Activated naive CD8-positive, alpha-beta T cell treated with anti-CD3 and anti-CD28 coated beads, Interleukin-2, amount 50 U/mL, for 24 hours (primary cell): ENCODE measurements around the gene PPARGC1A.

Experiments used
- ATAC-seq: fragments of 150-1000 bp; cut with Tn5 transposase; one replicate; pipeline ENCODE4 v1.10.0; 2021
- DNase-seq: peaks from one replicate; pipeline ENCODE4 v3.0.0; 2021
- H3K27ac Mint-ChIP-seq: one replicate; pipeline ENCODE4 v1.8.0; 2021; ENCODE audit warnings: mild to moderate bottlenecking, mixed read lengths
- H3K27me3 Mint-ChIP-seq: one replicate; pipeline ENCODE4 v1.8.0; 2021; ENCODE audit warnings: mixed read lengths
- H3K36me3 Mint-ChIP-seq: one replicate; pipeline ENCODE4 v1.8.0; 2021; ENCODE audit warnings: low read depth, mixed read lengths
- H3K4me1 Mint-ChIP-seq: one replicate; pipeline ENCODE4 v1.8.0; 2021; ENCODE audit warnings: mixed read lengths
- H3K4me3 Mint-ChIP-seq: one replicate; pipeline ENCODE4 v1.8.0; 2021; ENCODE audit warnings: mild to moderate bottlenecking, moderate library complexity, mixed read lengths
- H3K9me3 Mint-ChIP-seq: one replicate; pipeline ENCODE4 v1.8.0; 2021; ENCODE audit warnings: mixed read lengths

PPARGC1A gene

GRCh38 chr4:23818097-23818885, 71.6 kb downstream of the PPARGC1A start:
- no peaks in the 10 kb centered on the region for H3K27me3 Mint-ChIP-seq
- no peak overlapping the region for H3K4me3 Mint-ChIP-seq
- ATAC-seq = no peak

GRCh38 chr4:23814996-23815660, 74.7 kb downstream of the PPARGC1A start:
- H3K9me3 Mint-ChIP-seq = no peaks in the 10 kb centered on the region
- H3K4me1 Mint-ChIP-seq = no peaks in the 10 kb centered on the region
- no peak overlapping the region for H3K27ac Mint-ChIP-seq
- H3K27me3 Mint-ChIP-seq = no peaks in the 10 kb centered on the region
- ATAC-seq (no peak), DNase-seq (no peak)
- no peak overlapping the region for H3K4me3 Mint-ChIP-seq
- no peaks in the 10 kb centered on the region for H3K36me3 Mint-ChIP-seq

More at GRCh38 chr4:23818097-23818885, 71.6 kb downstream of the PPARGC1A start:
- Mint-ChIP-seq H3K27ac (no peak overlapping the region), H3K36me3 (no peaks in the 10 kb centered on the region), H3K9me3 (peaks cover 5% of the 10 kb centered on the region), H3K4me1 (no peaks in the 10 kb centered on the region)
- DNase-seq = no peak

- Mint-ChIP-seq H3K27me3 (no peaks in the 10 kb centered on the region), H3K36me3 (no peaks in the 10 kb centered on the region), H3K9me3 (no peaks in the 10 kb centered on the region), H3K4me1 (no peaks in the 10 kb centered on the region), H3K4me3 (no peak overlapping the region), H3K27ac (no peak overlapping the region)
- DNase-seq (no peak), ATAC-seq (no peak)
Observed at GRCh38 chr4:23814587-23814986, 75.3 kb downstream of the PPARGC1A start.

GRCh38 chr4:23811161-23811560, 78.7 kb downstream of the PPARGC1A start:
- H3K27me3 Mint-ChIP-seq = no peaks in the 10 kb centered on the region
- H3K9me3 Mint-ChIP-seq = no peaks in the 10 kb centered on the region
- H3K36me3 Mint-ChIP-seq = no peaks in the 10 kb centered on the region
- no peak overlapping the region for H3K4me3 Mint-ChIP-seq
- DNase-seq = no peak
- no peak for ATAC-seq
- no peaks in the 10 kb centered on the region for H3K4me1 Mint-ChIP-seq
- H3K27ac Mint-ChIP-seq = no peak overlapping the region

- Mint-ChIP-seq H3K4me3 (no peak overlapping the region), H3K9me3 (no peaks in the 10 kb centered on the region), H3K27ac (no peak overlapping the region), H3K36me3 (no peaks in the 10 kb centered on the region), H3K27me3 (no peaks in the 10 kb centered on the region), H3K4me1 (no peaks in the 10 kb centered on the region)
- ATAC-seq (no peak), DNase-seq (no peak)
Observed at GRCh38 chr4:23805450-23805851, 84.4 kb downstream of the PPARGC1A start.

GRCh38 chr4:23789762-23790161, 100.1 kb downstream of the PPARGC1A start:
- Mint-ChIP-seq H3K4me3 (no peak overlapping the region), H3K4me1 (no peaks in the 10 kb centered on the region), H3K36me3 (no peaks in the 10 kb centered on the region), H3K27ac (no peak overlapping the region), H3K9me3 (peaks cover 4% of the 10 kb centered on the region), H3K27me3 (no peaks in the 10 kb centered on the region)
- no peak for ATAC-seq
- DNase-seq = no peak

- DNase-seq (no peak), ATAC-seq (no peak)
Observed at GRCh38 chr4:23788460-23788859, 101.4 kb downstream of the PPARGC1A start.

GRCh38 chr4:23788027-23788426, 101.8 kb downstream of the PPARGC1A start:
- Mint-ChIP-seq H3K9me3 (peaks cover 10% of the 10 kb centered on the region), H3K27ac (no peak overlapping the region), H3K27me3 (no peaks in the 10 kb centered on the region), H3K4me1 (no peaks in the 10 kb centered on the region), H3K36me3 (no peaks in the 10 kb centered on the region), H3K4me3 (no peak overlapping the region)
- DNase-seq (no peak), ATAC-seq (no peak)

More at GRCh38 chr4:23788460-23788859, 101.4 kb downstream of the PPARGC1A start:
- Mint-ChIP-seq H3K27ac (no peak overlapping the region), H3K27me3 (no peaks in the 10 kb centered on the region), H3K4me1 (no peaks in the 10 kb centered on the region), H3K36me3 (no peaks in the 10 kb centered on the region), H3K9me3 (peaks cover 8% of the 10 kb centered on the region), H3K4me3 (no peak overlapping the region)

GRCh38 chr4:23782778-23783437, 106.9 kb downstream of the PPARGC1A start:
- Mint-ChIP-seq H3K9me3 (peaks cover 10% of the 10 kb centered on the region), H3K36me3 (no peaks in the 10 kb centered on the region), H3K4me1 (no peaks in the 10 kb centered on the region), H3K27me3 (no peaks in the 10 kb centered on the region), H3K27ac (no peak overlapping the region), H3K4me3 (no peak overlapping the region)
- no peak for DNase-seq
- no peak for ATAC-seq

GRCh38 chr4:23779839-23780238, 110.0 kb downstream of the PPARGC1A start:
- no peak for DNase-seq
- no peaks in the 10 kb centered on the region for H3K27me3 Mint-ChIP-seq
- no peaks in the 10 kb centered on the region for H3K36me3 Mint-ChIP-seq
- H3K9me3 Mint-ChIP-seq = peaks cover 15% of the 10 kb centered on the region
- no peaks in the 10 kb centered on the region for H3K4me1 Mint-ChIP-seq
- no peak overlapping the region for H3K27ac Mint-ChIP-seq
- no peak for ATAC-seq
- no peak overlapping the region for H3K4me3 Mint-ChIP-seq

- Mint-ChIP-seq H3K4me1 (no peaks in the 10 kb centered on the region), H3K36me3 (no peaks in the 10 kb centered on the region), H3K27me3 (no peaks in the 10 kb centered on the region), H3K4me3 (no peak overlapping the region), H3K9me3 (peaks cover 15% of the 10 kb centered on the region), H3K27ac (no peak overlapping the region)
- ATAC-seq (no peak), DNase-seq (no peak)
Observed at GRCh38 chr4:23779422-23779821, 110.4 kb downstream of the PPARGC1A start.

- no peaks in the 10 kb centered on the region for H3K27me3 Mint-ChIP-seq
- no peaks in the 10 kb centered on the region for H3K4me1 Mint-ChIP-seq
- DNase-seq (no peak), ATAC-seq (no peak)
- no peak overlapping the region for H3K4me3 Mint-ChIP-seq
- no peaks in the 10 kb centered on the region for H3K36me3 Mint-ChIP-seq
- no peak overlapping the region for H3K27ac Mint-ChIP-seq
- H3K9me3 Mint-ChIP-seq = peaks cover 8% of the 10 kb centered on the region
Observed at GRCh38 chr4:23775694-23776093, 114.2 kb downstream of the PPARGC1A start.

- DNase-seq (no peak), ATAC-seq (no peak)
- Mint-ChIP-seq H3K9me3 (peaks cover 8% of the 10 kb centered on the region), H3K27ac (no peak overlapping the region), H3K4me1 (no peaks in the 10 kb centered on the region), H3K36me3 (no peaks in the 10 kb centered on the region), H3K4me3 (no peak overlapping the region), H3K27me3 (no peaks in the 10 kb centered on the region)
Observed at GRCh38 chr4:23774909-23775308, 114.9 kb downstream of the PPARGC1A start.

- H3K4me1 Mint-ChIP-seq = no peaks in the 10 kb centered on the region
- DNase-seq = no peak
- no peak for ATAC-seq
- H3K27ac Mint-ChIP-seq = no peak overlapping the region
- no peaks in the 10 kb centered on the region for H3K36me3 Mint-ChIP-seq
- H3K27me3 Mint-ChIP-seq = no peaks in the 10 kb centered on the region
- no peak overlapping the region for H3K4me3 Mint-ChIP-seq
- H3K9me3 Mint-ChIP-seq = peaks cover 8% of the 10 kb centered on the region
Observed at GRCh38 chr4:23773884-23774636, 115.8 kb downstream of the PPARGC1A start.
